ENCODE data around the gene KRTAP5-8.
"Not testable (repeated sequence)": the region's sequence is repeated elsewhere in the genome, so short reads cannot be mapped to it uniquely, and the experiment has no call there.

Gene KRTAP5-8

GRCh38 chr11:71505781-71506180 is 32.0 kb upstream of the KRTAP5-8 start:
- DNase-seq (ENCODE audit: low read depth) = no peak
- H3K4me3 ChIP-seq (replicated peaks; ENCODE audit: low read depth, low read length) = no peak overlapping the region
- TF ChIP-seq CTCF (IDR thresholded peaks at IDR 0.05; ENCODE audit: low read length, missing control alignments) = no peak

GRCh38 chr11:71507102-71507501 is 30.7 kb upstream of the KRTAP5-8 start:
- TF ChIP-seq CTCF (IDR thresholded peaks at IDR 0.05; ENCODE audit: low read length, missing control alignments) = no peak
- no peak overlapping the region for H3K4me3 ChIP-seq (replicated peaks; ENCODE audit: low read depth, low read length)
- no peak for DNase-seq (ENCODE audit: low read depth)

- no peak for TF ChIP-seq CTCF (IDR thresholded peaks at IDR 0.05; ENCODE audit: low read length, missing control alignments)
- no peak overlapping the region for H3K4me3 ChIP-seq (replicated peaks; ENCODE audit: low read depth, low read length)
- DNase-seq (ENCODE audit: low read depth) = no peak
Observed at GRCh38 chr11:71518506-71519471, 19.0 kb upstream of the KRTAP5-8 start.

GRCh38 chr11:71519546-71519945 is 18.3 kb upstream of the KRTAP5-8 start:
- no peak for TF ChIP-seq CTCF (IDR thresholded peaks at IDR 0.05; ENCODE audit: low read length, missing control alignments)
- no peak overlapping the region for H3K4me3 ChIP-seq (replicated peaks; ENCODE audit: low read depth, low read length)
- no peak for DNase-seq (ENCODE audit: low read depth)

GRCh38 chr11:71525188-71525937 is 12.5 kb upstream of the KRTAP5-8 start:
- no peak for TF ChIP-seq CTCF (IDR thresholded peaks at IDR 0.05; ENCODE audit: low read length, missing control alignments)
- H3K4me3 ChIP-seq (replicated peaks; ENCODE audit: low read depth, low read length) = no peak overlapping the region
- DNase-seq (ENCODE audit: low read depth) = no peak

- DNase-seq (ENCODE audit: low read depth) = no peak
- H3K4me3 ChIP-seq (replicated peaks; ENCODE audit: low read depth, low read length) = no peak overlapping the region
- no peak for TF ChIP-seq CTCF (IDR thresholded peaks at IDR 0.05; ENCODE audit: low read length, missing control alignments)
Observed at GRCh38 chr11:71525938-71526495, 11.8 kb upstream of the KRTAP5-8 start.

GRCh38 chr11:71526796-71527575 is 10.8 kb upstream of the KRTAP5-8 start, which contains the start of gene KRTAP5-7:
KRTAP5-7 (plus strand) TSS chr11:71527267; CDS start chr11:71527301, 34 bp downstream.
- not testable (repeated sequence) for DNase-seq (ENCODE audit: low read depth)

More at GRCh38 chr11:71526796-71527575, 10.8 kb upstream of the KRTAP5-8 start, which contains the start of gene KRTAP5-7:
- H3K4me3 ChIP-seq (replicated peaks; ENCODE audit: low read depth, low read length) = not testable (repeated sequence)

Measured in fibroblast of pulmonary artery (primary cell).